ENCODE data around the gene C18orf63. TPM values are rescaled to one million over a fixed set of nuclear protein-coding genes. Genes with fewer than 3 reads are reported as not detected.
"Not testable (repeated sequence)": the region's sequence is repeated elsewhere in the genome, so short reads cannot be mapped to it uniquely, and the experiment has no call there.

The C18orf63 gene
- under 1 TPM; 0.03 to 0.32 (median 0.24) TPM for polyA plus RNA-seq (ENCODE audit: insufficient read length in 4 of 4)

GRCh38 chr18:74315464-74316256, at the start of gene C18orf63:
TSS of gene C18orf63 (plus strand) at chr18:74315839. CDS start at chr18:74317866, 2,027 bp downstream.
- DNase-seq (ENCODE audit: low read depth in 4 of 4, low spot score in 3 of 4): no peak

GRCh38 chr18:74266161-74266560, 49.5 kb upstream of the C18orf63 start:
- DNase-seq (ENCODE audit: low read depth in 4 of 4, low spot score in 3 of 4): no peak

- DNase-seq (ENCODE audit: low read depth in 4 of 4, low spot score in 3 of 4): no peak
These were observed 47.5 kb upstream of the C18orf63 start for GRCh38 chr18:74268175-74268574.

DNA sequence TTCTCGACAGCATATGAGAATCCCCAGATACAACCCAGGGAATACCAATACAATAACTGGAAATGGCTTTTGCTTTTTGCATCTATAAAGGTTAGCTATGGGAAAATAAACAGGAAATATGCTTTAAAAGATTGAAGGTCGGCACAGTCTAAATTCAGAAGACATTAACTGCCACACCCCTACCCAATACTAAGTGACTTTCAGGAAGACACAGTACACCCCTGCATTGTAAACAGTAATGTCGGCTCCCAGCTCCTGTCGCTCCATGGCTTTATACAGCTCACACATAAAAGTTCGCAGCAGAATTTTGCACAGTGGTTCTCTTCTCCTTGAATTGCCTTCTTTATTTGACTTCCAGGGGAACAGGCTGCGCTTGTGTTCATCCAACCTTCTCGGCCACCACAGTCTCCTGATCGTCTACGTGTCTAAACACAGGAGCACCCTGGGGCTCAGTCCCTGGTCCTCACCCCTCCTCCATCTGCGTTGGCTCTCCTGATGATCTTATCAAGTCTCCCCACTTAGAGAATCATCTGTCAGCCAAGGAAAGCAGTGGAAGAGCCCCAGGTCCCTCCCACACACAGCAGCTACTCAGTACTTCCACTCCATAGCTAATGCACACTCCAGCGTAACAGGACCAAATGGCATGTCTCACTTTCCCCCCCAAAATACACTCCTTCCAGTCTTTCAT, 46.6 kb upstream of the C18orf63 start:
- no peak for DNase-seq (ENCODE audit: low read depth in 4 of 4, low spot score in 3 of 4)

DNA sequence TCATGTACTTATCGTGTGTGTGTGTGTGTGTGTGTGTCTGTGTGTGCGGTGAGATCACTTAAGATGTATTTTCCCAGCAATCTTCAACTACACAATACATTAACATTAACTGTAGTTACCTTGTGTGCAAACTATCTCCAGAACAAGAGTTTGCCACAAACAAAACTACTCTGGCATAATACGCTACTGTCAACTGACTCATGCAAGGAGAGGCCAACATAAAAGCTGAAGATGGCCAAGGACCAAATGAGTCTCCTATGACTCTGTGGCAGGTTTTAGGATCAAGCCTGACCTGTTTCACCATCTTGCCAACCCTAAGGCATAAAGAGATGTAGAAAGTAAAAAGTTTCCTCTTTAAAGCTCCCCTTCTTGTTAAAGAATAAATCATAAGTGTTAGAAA, 44.0 kb upstream of the C18orf63 start:
- DNase-seq (ENCODE audit: low read depth in 4 of 4, low spot score in 3 of 4): no peak

- no peak for DNase-seq (ENCODE audit: low read depth in 4 of 4, low spot score in 3 of 4)
These were observed 42.2 kb upstream of the C18orf63 start for GRCh38 chr18:74273394-74273793.

DNA sequence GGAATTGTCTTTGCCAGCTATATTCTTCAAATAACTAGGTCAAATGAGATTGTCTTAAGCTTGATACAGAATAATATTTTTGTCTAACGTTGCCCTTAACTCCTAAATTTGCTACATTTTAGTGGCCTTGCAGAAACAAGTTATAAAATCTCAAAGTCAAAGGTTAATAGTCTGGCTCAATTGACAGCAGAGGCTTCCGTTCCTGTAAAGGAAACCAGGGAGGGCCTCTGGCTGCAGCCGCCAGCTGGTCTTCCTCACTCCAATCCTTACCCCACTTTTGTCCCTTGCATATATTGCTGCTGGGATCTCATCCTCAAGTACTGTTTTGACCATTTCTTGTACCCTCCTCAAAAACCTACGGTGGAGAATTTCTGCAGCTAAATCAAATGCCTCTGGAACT, 40.9 kb upstream of the C18orf63 start:
- no peak for DNase-seq (ENCODE audit: low read depth in 4 of 4, low spot score in 3 of 4)

GRCh38 chr18:74275736-74276135, 39.9 kb upstream of the C18orf63 start:
- no peak for DNase-seq (ENCODE audit: low read depth in 4 of 4, low spot score in 3 of 4)

DNA sequence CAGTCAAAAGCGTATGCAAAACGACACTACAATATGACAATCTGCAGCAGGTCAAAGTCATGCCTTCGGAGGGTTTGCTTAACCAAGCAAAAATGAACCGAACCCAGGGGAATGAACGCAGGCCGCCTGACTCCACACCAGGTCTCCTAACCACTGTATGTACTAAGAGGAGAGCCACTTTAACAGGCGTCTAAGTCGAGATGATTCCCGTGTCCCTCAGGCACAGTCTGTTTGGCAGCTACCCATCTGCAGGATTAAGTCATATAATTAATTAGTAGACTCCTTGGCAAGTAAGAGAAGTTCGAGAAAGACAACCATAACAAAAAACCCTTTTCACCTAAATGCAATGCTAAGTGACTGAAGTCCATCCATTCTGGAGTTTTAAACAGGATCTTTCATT, 39.0 kb upstream of the C18orf63 start:
- DNase-seq (ENCODE audit: low read depth in 4 of 4, low spot score in 3 of 4): no peak

DNA sequence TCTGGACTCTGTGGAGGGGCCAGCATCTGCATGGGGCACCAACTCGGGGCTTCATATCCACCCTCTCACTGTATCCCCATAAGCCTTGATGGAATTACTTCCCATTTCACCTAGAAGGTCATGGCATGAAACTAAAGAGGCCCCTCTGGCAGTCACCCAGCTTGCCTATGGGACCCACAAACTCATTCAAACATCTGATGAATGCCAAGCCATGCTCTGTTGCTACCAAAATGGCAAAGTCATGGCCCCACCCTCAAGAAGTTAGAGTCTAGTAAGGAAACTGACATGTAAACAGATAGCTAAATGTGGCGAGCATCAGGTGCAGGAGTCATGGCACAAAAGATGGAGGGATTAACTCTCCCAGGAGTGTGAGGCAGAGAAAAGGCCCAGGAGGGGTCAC, 38.3 kb upstream of the C18orf63 start:
- DNase-seq (ENCODE audit: low read depth in 4 of 4, low spot score in 3 of 4): no peak

GRCh38 chr18:74278058-74278457, 37.6 kb upstream of the C18orf63 start:
- DNase-seq (ENCODE audit: low read depth in 4 of 4, low spot score in 3 of 4): no peak

GRCh38 chr18:74278983-74279382, 36.7 kb upstream of the C18orf63 start:
- no peak for DNase-seq (ENCODE audit: low read depth in 4 of 4, low spot score in 3 of 4)

- no peak for DNase-seq (ENCODE audit: low read depth in 4 of 4, low spot score in 3 of 4)
These were observed 34.3 kb upstream of the C18orf63 start for GRCh38 chr18:74281011-74281979.

- DNase-seq (ENCODE audit: low read depth in 4 of 4, low spot score in 3 of 4): no peak
These were observed 33.5 kb upstream of the C18orf63 start for GRCh38 chr18:74281980-74282754.

DNA sequence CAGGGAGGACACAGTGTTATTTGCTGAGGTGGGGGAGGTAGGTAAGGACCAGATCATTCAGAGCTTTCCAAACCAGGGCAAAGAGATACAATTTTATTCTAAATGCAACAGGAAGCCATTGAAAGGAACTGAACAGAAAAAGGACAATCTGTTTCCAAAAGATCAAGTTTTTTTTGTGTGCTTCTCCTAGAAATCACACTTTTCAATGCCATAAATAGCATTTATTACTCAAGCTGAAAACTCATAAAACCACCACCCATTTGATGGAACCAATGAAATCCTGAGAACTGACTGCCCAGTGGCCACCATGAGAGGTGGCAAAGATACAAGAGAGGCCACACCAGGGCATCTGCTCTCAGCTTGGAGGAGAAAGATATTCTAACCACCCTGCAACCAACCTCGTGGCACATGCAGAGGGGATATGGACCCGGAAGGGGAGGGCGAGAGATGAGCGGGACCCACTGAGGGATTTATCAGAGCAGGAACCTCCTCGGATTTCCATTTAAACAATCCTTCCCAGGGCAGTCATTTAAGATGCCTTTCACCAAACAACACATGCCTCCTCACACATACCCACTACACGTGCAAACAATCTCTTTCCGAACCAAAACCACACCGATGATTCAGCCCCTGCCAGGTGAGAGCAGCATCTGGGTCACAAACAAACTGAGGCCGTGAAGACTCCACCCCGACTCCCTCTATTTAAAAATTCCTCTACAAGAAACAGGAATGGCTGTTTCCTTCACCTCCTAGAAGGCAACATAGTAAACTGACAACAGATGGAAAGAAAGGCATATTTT, 32.7 kb upstream of the C18orf63 start:
- no peak for DNase-seq (ENCODE audit: low read depth in 4 of 4, low spot score in 3 of 4)

DNA sequence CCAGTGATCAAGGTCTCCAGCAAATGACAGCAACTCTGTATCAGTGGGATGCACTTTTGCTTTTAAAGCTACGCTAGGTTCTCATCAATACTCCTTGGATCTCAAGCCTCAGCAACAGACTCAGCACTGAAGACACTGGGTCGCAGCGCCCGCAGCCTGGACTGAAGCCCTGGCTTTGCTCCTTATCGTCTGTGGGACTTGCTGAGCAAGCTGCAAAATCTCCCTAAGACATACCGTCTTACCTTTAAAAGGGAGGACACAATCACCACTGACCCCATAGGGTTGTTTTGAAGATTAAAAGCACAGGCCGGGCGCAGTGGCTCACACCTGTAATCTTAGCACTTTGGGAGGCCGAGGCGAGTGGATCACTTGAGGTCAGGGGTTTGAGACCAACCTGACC, 32.0 kb upstream of the C18orf63 start:
- DNase-seq (ENCODE audit: low read depth in 4 of 4, low spot score in 3 of 4): no peak

DNA sequence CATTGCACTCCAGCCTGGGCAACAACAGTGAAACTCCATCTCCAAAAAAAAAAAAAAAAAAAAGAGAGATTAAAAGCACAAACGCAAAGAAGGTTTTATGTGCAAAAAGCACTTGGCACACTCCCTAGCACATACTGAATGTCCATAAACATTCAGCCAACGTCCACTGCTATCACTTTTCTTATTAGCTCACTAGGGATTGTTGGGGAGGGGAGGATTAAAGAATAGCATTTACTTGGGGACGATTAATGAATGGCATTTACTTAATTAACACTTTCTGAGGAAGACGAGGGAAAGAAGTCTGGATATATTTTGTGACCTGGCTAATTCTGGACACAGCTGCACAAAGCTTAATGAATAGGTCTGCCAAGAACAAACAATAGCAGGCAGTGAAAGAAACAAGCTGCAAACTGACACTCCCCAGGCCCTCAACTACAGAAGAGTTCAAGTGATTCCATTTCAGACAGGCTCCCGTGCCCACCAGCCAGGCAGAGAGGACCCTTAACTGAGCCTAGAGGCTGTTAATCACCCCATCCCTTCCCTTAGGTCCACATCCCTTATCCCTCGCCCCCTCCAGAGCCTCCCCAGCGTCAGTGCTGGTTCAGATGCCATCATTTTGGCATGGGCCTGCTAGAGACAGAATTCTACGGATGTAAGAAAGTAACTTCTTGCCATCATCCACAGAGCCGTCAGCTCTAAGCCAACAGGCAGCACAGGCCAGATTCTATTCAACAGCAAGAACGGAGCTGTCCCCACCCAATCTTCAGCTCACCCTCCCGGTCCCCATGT, 31.3 kb upstream of the C18orf63 start:
- DNase-seq (ENCODE audit: low read depth in 4 of 4, low spot score in 3 of 4): no peak

DNA sequence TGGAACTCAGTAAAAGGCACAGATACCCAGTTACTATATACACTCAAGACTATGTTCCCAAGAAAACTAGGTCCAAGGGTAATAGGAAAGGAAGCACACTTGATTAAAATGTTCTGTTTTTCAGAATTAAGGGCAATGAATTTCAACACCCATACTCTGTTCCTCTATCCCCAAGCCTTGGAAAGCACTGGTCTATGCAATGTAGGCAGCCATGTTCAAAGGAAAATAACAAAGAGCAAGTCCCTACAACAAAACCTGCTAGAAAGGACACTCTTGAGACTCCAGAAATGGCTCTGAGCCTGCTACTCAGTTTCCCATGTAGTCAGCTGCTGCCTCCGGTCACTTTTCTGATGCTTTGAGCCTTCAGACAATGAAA, 30.7 kb upstream of the C18orf63 start:
- no peak for DNase-seq (ENCODE audit: low read depth in 4 of 4, low spot score in 3 of 4)

DNA sequence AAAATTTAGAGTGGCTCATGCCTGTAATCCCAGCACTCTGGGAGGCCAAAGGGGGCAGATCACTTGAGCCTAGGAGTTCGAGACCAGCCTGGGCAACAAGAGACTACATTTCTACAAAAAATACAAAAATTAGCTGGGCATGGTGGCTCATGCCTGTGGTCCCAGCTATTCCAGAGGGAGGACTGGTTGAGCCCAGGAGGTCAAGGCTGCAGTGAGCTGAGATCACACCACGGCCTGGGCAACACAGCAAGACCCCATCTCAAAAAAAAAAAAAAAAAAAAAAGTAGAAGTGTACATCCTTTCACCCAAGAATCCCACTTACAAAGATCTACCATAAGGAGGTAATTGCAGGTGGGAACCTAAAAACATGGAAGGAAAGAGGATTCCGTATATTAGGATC, 30.1 kb upstream of the C18orf63 start:
- not testable (repeated sequence) for DNase-seq (ENCODE audit: low read depth in 4 of 4, low spot score in 3 of 4)

Measured in left renal pelvis (tissue), 4 donors.